Peyer's patch (tissue), 4 donors: ENCODE measurements around the gene CAPNS1.

Experiments
- POLR2A ChIP-seq, 2 donors: fragments of 450-650 bp; IDR thresholded peaks; one replicate each; pipeline ENCODE4 v1.5.1; 2017; ENCODE audit warnings: antibody characterized with exemption in 2 of 2, mild to moderate bottlenecking in 2 of 2, moderate library complexity in 2 of 2
- TF ChIP-seq, protein P1 (sequence below), 6 experiments: fragments of 450-650 bp in 4 of 6; fragments of 200-600 bp in 2 of 6; sonication (generic) in 1 of 6; IDR thresholded peaks; one replicate each; pipeline ENCODE4 v1.5.1; 2017 to 2019; ENCODE audit warnings: antibody characterized with exemption in 6 of 6, mild to moderate bottlenecking in 3 of 6, moderate library complexity in 1 of 6

DNA sequence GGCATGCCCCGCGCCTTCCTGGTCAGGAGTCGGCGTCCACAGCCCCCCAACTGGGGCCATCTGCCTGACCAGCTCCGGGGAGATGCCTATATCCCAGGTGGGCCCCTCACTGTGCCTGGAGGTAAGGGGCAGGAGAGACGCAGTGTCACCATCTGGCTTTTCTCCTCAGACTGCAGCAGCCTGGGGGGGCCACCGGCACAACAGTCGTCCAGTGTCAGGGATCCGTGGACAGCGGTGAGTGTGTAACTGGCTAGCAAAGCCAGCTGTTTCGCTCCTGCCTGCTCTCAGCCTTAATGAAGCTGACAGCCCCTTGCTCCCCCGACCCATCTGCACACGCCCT, 28.7 kb upstream of the CAPNS1 start:
- TF ChIP-seq, protein P1, sequence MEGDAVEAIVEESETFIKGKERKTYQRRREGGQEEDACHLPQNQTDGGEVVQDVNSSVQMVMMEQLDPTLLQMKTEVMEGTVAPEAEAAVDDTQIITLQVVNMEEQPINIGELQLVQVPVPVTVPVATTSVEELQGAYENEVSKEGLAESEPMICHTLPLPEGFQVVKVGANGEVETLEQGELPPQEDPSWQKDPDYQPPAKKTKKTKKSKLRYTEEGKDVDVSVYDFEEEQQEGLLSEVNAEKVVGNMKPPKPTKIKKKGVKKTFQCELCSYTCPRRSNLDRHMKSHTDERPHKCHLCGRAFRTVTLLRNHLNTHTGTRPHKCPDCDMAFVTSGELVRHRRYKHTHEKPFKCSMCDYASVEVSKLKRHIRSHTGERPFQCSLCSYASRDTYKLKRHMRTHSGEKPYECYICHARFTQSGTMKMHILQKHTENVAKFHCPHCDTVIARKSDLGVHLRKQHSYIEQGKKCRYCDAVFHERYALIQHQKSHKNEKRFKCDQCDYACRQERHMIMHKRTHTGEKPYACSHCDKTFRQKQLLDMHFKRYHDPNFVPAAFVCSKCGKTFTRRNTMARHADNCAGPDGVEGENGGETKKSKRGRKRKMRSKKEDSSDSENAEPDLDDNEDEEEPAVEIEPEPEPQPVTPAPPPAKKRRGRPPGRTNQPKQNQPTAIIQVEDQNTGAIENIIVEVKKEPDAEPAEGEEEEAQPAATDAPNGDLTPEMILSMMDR (IDR thresholded peaks at IDR 0.05): no peak
- no peak for TF ChIP-seq POLR2A (IDR thresholded peaks at IDR 0.05)
